GM12873 (cell line): ENCODE results near the gene DEAF1.

Source experiments
- CTCF ChIP-seq: IDR thresholded peaks from 2 replicates; pipeline ENCODE4 v1.5.1; 2012; ENCODE audit warnings: low read depth, mild to moderate bottlenecking, moderate library complexity, low read length, control low read depth; ENCODE audit not compliant: insufficient read depth; ENCODE audit errors: missing control alignments

Gene DEAF1

GRCh38 chr11:706439-706956 lies 11.5 kb upstream of the DEAF1 start:
- TF ChIP-seq CTCF: no peak

- TF ChIP-seq CTCF: no peak
These were observed 10.8 kb upstream of the DEAF1 start, which contains the start of gene EPS8L2 for GRCh38 chr11:705646-706438. TSS of gene EPS8L2 (plus strand) at chr11:706231. CDS start at chr11:709408, 3,177 bp downstream.

GRCh38 chr11:704781-705645 lies 10.0 kb upstream of the DEAF1 start:
- no peak for TF ChIP-seq CTCF

GRCh38 chr11:704228-704674 lies 9.2 kb upstream of the DEAF1 start:
- no peak for TF ChIP-seq CTCF

GRCh38 chr11:703506-703905 lies 8.5 kb upstream of the DEAF1 start:
- TF ChIP-seq CTCF: no peak

GRCh38 chr11:702462-703461 lies 7.7 kb upstream of the DEAF1 start:
- no peak for TF ChIP-seq CTCF
